ENCODE data around the gene DPP6. TPM values are rescaled to one million over a fixed set of nuclear protein-coding genes. Genes with fewer than 3 reads are reported as not detected.

DPP6 gene
- total RNA-seq, 1 donor from 2014 or later, result 1.2 TPM

DNA sequence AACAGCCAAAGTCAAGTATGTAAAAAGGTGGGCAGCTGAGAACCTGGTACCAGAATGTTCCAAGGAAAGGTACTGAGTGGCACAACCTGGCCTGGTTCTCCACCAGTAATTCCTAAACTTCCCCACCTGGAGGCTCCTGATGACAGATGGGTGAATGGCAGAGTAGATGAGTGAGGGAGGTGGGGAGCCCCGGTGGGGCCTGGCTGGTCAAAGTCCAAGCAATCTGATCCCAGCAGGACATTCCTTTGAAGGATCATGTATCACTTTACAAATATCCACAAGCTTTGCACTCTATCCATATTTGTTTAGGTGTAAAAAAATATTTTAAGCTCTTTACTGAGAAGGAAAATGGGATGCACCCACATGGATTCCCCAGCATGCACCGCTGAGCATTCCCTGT is 250.2 kb downstream of the DPP6 start:
- no peak overlapping the region for H3K4me3 ChIP-seq (ENCODE audit: low read depth, low read length)
- TF ChIP-seq, protein P1, sequence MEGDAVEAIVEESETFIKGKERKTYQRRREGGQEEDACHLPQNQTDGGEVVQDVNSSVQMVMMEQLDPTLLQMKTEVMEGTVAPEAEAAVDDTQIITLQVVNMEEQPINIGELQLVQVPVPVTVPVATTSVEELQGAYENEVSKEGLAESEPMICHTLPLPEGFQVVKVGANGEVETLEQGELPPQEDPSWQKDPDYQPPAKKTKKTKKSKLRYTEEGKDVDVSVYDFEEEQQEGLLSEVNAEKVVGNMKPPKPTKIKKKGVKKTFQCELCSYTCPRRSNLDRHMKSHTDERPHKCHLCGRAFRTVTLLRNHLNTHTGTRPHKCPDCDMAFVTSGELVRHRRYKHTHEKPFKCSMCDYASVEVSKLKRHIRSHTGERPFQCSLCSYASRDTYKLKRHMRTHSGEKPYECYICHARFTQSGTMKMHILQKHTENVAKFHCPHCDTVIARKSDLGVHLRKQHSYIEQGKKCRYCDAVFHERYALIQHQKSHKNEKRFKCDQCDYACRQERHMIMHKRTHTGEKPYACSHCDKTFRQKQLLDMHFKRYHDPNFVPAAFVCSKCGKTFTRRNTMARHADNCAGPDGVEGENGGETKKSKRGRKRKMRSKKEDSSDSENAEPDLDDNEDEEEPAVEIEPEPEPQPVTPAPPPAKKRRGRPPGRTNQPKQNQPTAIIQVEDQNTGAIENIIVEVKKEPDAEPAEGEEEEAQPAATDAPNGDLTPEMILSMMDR (conservative IDR thresholded peaks at IDR 0.05; ENCODE audit: low read depth, low read length), result no peak
- no peak for DNase-seq (ENCODE audit: low read depth)

DNA sequence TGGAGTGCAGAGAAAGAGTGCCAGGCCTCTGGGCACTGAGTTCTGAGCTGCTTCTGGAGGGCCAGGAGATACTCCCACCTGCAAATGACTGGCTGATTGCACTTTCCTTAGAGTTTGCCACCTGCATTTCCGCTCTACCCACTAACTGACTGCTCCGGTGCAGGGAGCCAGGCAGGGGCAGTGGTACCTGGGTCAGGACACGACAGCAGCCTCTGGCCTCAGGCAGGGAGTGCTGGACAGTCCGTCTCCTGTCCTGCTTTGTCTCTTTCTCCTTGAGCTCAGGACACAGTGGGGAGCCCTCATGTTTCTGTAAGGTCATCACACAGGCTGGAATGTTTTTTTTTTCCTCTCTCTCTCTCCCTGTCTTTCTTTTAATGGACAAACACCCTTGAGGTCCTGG is 252.0 kb downstream of the DPP6 start:
- no peak overlapping the region for H3K4me3 ChIP-seq (ENCODE audit: low read depth, low read length)
- TF ChIP-seq, protein P1 (conservative IDR thresholded peaks at IDR 0.05; ENCODE audit: low read depth, low read length), result no peak
- DNase-seq (ENCODE audit: low read depth), result no peak

DNA sequence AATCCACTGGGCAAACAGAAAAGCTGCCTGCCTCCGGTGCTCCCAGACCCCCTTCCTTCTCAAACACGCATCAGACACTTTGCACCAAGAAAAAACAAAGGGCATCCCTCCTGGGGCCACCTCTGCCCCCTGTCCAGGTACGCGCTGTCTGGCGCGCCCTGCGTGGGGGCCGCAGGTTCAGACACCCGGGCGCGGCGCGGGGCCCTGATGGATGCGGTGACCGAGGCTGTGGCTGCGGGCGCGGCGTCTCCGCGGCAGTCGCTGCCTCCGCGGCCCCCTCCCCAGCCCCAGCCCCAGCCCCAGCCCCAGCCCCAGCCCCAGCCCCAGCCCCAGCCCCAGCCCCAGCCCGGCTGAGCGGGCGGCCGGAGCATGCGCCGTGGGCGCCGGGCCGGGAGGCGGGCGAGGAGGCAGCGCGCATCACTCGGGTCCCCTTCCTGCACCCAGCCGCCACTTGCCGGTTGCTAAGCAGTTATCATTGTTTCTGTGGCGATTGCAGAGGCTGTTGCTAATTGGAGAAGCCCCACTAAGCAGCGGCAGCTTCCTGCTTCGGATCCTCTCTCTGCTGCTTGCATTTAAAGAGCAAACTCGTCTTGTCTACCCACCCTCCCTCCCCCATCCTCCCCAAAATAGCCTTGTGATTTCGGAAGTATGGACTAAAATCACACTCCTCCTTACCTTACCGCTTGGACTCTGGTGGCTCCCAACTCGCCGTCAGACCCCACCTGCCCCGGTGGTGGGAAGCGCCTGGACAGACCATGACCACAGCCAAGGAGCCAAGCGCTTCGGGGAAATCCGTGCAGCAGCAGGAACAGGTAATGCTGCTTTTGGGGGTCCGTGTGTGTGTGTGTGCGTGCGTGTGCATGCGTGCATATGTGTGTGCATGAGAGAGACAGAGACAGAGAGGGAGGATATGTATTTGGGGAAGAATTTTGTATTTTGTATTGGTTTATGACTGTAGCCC is 252.8 kb downstream of the DPP6 start:
- no peak for DNase-seq (ENCODE audit: low read depth)
- no peak overlapping the region for H3K4me3 ChIP-seq (ENCODE audit: low read depth, low read length)

DNA sequence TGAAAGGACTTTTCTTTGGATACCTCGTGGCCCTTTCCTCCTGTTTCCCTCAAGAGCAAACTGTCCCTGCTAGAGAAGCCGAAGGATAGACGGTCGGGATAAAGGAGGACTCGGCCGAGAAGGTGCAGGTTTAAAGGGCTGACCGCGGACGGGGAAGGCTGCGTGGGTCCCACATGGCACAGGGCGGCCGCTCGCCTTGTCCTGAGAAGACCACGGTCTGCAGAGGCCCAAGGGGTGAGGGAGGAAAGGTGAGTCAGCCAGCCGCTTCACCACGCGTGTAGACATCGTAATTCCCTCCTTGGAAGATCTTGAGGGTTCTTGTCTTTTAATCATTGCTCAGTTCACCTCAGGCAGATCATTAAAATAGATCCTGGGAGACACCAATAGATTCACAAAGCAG is 253.8 kb downstream of the DPP6 start:
- no peak overlapping the region for H3K4me3 ChIP-seq (ENCODE audit: low read depth, low read length)
- no peak for DNase-seq (ENCODE audit: low read depth)
- TF ChIP-seq, protein P1 (conservative IDR thresholded peaks at IDR 0.05; ENCODE audit: low read depth, low read length), result no peak

More for the DNA sequence above, 252.8 kb downstream of the DPP6 start:
- TF ChIP-seq, protein P1 (conservative IDR thresholded peaks at IDR 0.05; ENCODE audit: low read depth, low read length), result no peak

DNA sequence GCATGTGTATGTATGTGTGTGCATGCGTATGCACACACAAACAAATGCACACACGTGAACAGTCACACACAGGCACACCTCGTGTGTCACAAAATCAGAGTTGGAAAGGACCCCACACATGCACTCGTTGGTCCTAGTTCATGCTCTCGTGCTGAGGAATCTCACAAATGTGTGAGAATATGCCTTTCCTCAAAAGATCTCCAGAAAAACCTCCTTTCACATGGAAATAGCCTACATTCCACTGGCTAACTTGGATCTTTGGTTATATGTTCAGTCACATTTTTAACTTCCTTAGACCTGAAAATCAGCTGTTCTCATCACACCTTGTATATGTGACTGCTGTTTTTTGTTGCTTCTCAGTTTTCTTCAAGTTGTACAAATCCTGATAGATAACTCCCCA is 256.7 kb downstream of the DPP6 start:
- H3K4me3 ChIP-seq (ENCODE audit: low read depth, low read length), result no peak overlapping the region
- no peak for DNase-seq (ENCODE audit: low read depth)
- TF ChIP-seq, protein P1 (conservative IDR thresholded peaks at IDR 0.05; ENCODE audit: low read depth, low read length), result no peak

DNA sequence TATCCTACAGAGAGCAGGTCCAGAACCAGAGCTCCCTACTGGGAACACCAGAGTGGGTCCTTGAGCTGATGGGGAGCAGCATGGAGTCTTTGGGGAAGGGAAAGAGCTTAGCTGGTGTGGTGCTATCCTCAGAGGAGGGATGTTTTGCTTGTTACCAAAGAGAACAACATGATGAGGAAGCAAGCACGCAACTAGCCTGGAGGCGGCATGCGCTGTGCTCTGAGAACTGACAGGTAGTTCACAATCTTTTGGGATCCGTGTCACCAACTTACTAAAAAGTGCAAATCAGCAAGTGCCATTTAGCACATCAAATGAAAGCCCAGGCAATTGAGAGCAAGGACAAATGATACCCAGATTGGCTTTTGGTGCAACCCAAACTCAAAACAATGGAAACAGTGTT is 257.9 kb downstream of the DPP6 start:
- TF ChIP-seq, protein P1 (conservative IDR thresholded peaks at IDR 0.05; ENCODE audit: low read depth, low read length), result no peak
- DNase-seq (ENCODE audit: low read depth), result no peak
- no peak overlapping the region for H3K4me3 ChIP-seq (ENCODE audit: low read depth, low read length)

DNA sequence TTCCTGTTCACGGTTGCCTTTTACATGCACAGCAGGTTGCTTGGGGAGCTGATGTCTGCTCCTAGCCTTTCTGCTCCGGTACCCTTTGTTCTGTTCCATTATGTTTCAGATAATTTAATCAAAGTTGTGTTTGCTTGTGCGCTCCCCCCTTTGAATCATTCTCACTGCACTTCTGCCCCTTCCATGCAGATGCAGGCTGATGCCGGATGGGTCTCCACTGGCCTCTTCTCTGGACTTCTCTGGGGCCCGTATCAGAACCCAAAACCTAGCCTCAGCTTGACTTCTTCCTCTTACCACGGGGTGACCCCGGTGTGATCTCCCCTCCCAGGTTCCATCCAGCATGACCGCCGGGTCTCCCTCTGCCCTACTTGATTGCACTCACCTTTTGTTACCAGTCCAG is 272.0 kb downstream of the DPP6 start:
- DNase-seq (ENCODE audit: low read depth), result no peak
- no peak overlapping the region for H3K4me3 ChIP-seq (ENCODE audit: low read depth, low read length)
- TF ChIP-seq, protein P1 (conservative IDR thresholded peaks at IDR 0.05; ENCODE audit: low read depth, low read length), result no peak
